ENCODE data around the gene SULT1A2.

GRCh38 chr16:28597692-28598261 lies 927 bp upstream of the SULT1A2 start:
- TF ChIP-seq, protein P1, sequence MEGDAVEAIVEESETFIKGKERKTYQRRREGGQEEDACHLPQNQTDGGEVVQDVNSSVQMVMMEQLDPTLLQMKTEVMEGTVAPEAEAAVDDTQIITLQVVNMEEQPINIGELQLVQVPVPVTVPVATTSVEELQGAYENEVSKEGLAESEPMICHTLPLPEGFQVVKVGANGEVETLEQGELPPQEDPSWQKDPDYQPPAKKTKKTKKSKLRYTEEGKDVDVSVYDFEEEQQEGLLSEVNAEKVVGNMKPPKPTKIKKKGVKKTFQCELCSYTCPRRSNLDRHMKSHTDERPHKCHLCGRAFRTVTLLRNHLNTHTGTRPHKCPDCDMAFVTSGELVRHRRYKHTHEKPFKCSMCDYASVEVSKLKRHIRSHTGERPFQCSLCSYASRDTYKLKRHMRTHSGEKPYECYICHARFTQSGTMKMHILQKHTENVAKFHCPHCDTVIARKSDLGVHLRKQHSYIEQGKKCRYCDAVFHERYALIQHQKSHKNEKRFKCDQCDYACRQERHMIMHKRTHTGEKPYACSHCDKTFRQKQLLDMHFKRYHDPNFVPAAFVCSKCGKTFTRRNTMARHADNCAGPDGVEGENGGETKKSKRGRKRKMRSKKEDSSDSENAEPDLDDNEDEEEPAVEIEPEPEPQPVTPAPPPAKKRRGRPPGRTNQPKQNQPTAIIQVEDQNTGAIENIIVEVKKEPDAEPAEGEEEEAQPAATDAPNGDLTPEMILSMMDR (conservative IDR thresholded peaks at IDR 0.05 in 1 of 2, IDR thresholded peaks at IDR 0.05 in 1 of 2; ENCODE audit: low read depth in 1 of 2, low read length in 2 of 2): no peak
- TF ChIP-seq EZH2 (IDR thresholded peaks at IDR 0.05; ENCODE audit: low read length, missing control alignments): no peak

Measured in fibroblast of lung (primary cell).